Astrocyte (in vitro differentiated cells and primary cell): Measurements from ENCODE around the gene SNW1.

ENCODE experiments used
- CTCF ChIP-seq: IDR thresholded peaks from 2 replicates; pipeline ENCODE4 v1.5.1; 2011; ENCODE audit warnings: low read depth, mild to moderate bottlenecking, inconsistent platforms, low read length, moderate library complexity; ENCODE audit not compliant: insufficient read depth
- EZH2 ChIP-seq: IDR thresholded peaks from 2 replicates; pipeline ENCODE4 v1.6.1; 2012; ENCODE audit warnings: mild to moderate bottlenecking, low read length, inconsistent platforms; ENCODE audit not compliant: insufficient read depth

GRCh38 chr14:77741438-77741837, 19.5 kb downstream of the SNW1 start:
- no peak for TF ChIP-seq CTCF
- no peak for TF ChIP-seq EZH2
